HEK293 (cell line): ENCODE data around the gene CCNYL1.

Experiments used
- CTCF ChIP-seq: fragments of 450-650 bp; formaldehyde crosslinking; IDR thresholded peaks from 2 replicates; pipeline ENCODE4 v1.5.1; 2016; ENCODE audit warnings: missing biosample characterization, missing genetic modification characterization
- GLI2 ChIP-seq: fragments of 450-650 bp; formaldehyde crosslinking; IDR thresholded peaks from 2 replicates; pipeline ENCODE4; 2017; ENCODE audit warnings: missing biosample characterization, missing genetic modification characterization, low read depth, borderline replicate concordance
- GLIS1 ChIP-seq: fragments of 450-650 bp; formaldehyde crosslinking; IDR thresholded peaks from 2 replicates; pipeline ENCODE4 v1.5.1; 2016; ENCODE audit warnings: missing biosample characterization, missing genetic modification characterization
- ZBTB1 ChIP-seq: fragments of 450-650 bp; formaldehyde crosslinking; IDR thresholded peaks from 2 replicates; pipeline ENCODE4 v1.5.1; 2016; ENCODE audit warnings: missing biosample characterization, missing genetic modification characterization
- ZNF23 ChIP-seq: fragments of 450-650 bp; formaldehyde crosslinking; IDR thresholded peaks from 2 replicates; pipeline ENCODE4 v1.5.1; 2016; ENCODE audit warnings: missing biosample characterization, missing genetic modification characterization, borderline replicate concordance
- ZNF274 ChIP-seq, 2 experiments: fragments of 200-500 bp in 1 of 2; fragments of 450-650 bp in 1 of 2; sonication (Bioruptor generic) in 1 of 2; formaldehyde crosslinking in 1 of 2; IDR thresholded peaks; 2 replicates each; pipeline versions ENCODE4 v1.5.1 to v1.6.1; 2014 to 2016; ENCODE audit warnings: borderline replicate concordance in 1 of 2, inconsistent platforms in 1 of 2, low read length in 1 of 2, missing biosample characterization in 1 of 2, missing genetic modification characterization in 1 of 2
- ZNF513 ChIP-seq: fragments of 450-650 bp; IDR thresholded peaks from 2 replicates; pipeline ENCODE4 v1.5.1; 2018; ENCODE audit warnings: missing biosample characterization, missing genetic modification characterization
- ZNF580 ChIP-seq: fragments of 450-650 bp; formaldehyde crosslinking; IDR thresholded peaks from 2 replicates; pipeline ENCODE4 v1.5.1; 2016; ENCODE audit warnings: missing biosample characterization, missing genetic modification characterization
- ZNF654 ChIP-seq: fragments of 450-650 bp; formaldehyde crosslinking; IDR thresholded peaks from 2 replicates; pipeline ENCODE4 v1.5.1; 2016; ENCODE audit warnings: low read depth, missing biosample characterization, missing genetic modification characterization

- TF ChIP-seq CTCF (tag by site-specific recombination), result no peak
- TF ChIP-seq GLI2 (tag by site-specific recombination), result no peak
- no peak for TF ChIP-seq ZNF274 (IDR thresholded peaks at IDR 0.05; ENCODE audit: low read length)
- no peak for TF ChIP-seq ZNF274 (tag by site-specific recombination; IDR thresholded peaks at IDR 0.05; ENCODE audit: borderline replicate concordance)
- no peak for TF ChIP-seq ZNF580 (tag by site-specific recombination)
- TF ChIP-seq GLIS1 (tag by site-specific recombination), result no peak
- no peak for TF ChIP-seq ZNF23 (tag by site-specific recombination)
- no peak for TF ChIP-seq ZNF513 (tag by site-specific recombination)
- no peak for TF ChIP-seq ZNF654 (tag by site-specific recombination)
- TF ChIP-seq ZBTB1 (tag by site-specific recombination), result no peak
Measured at GRCh38 chr2:207802650-207803049, 91.2 kb downstream of the CCNYL1 start.
